SK-N-SH (cell line): ENCODE measurements around the gene DLX4. TPM values are rescaled to one million over a fixed set of nuclear protein-coding genes. Genes with fewer than 3 reads are reported as not detected.

ENCODE experiments used
- CTCF ChIA-PET: fragments of 300-600, 350-600 bp; formaldehyde crosslinking; extraction: SDS; loops from one replicate; lab custom pipeline; 2021; lab: Yijun Ruan, JAX
- POLR2A ChIA-PET: fragments of 350-600 bp; sonication (Branson Sonifier 250); formaldehyde crosslinking; extraction: SDS; loops from one replicate; lab custom pipeline; 2020; ENCODE audit warnings: antibody characterized with exemption, inconsistent platforms; lab: Yijun Ruan, JAX
- DNase-seq: peaks from one replicate; pipeline ENCODE4 v3.0.0; 2012
- H2AFZ ChIP-seq: fragments of 200-600 bp; sonication (generic); 2 replicates; pipeline ENCODE4 v1.8.1; 2016; ENCODE audit warnings: antibody characterized with exemption, mild to moderate bottlenecking, low read depth
- H3F3A ChIP-seq: fragments of 200-600 bp; sonication (generic); replicated peaks from 2 replicates; pipeline ENCODE3; 2016; ENCODE audit warnings: antibody characterized with exemption, mild to moderate bottlenecking; ENCODE audit not compliant: insufficient read depth
- H3K27ac ChIP-seq, 2 experiments: fragments of 200-500 bp in 1 of 2; fragments of 200-600 bp in 1 of 2; sonication (Bioruptor generic) in 1 of 2; sonication (generic), shearing (Covaris generic) in 1 of 2; 2 replicates each; pipeline versions ENCODE4 v1.5.1 to v1.6.1; 2014 to 2016; ENCODE audit warnings: low read depth in 2 of 2, inconsistent platforms in 1 of 2, low read length in 1 of 2, mild to moderate bottlenecking in 1 of 2, mixed read lengths in 1 of 2
- H3K27me3 ChIP-seq: fragments of 200-600 bp; sonication (generic), shearing (Covaris generic); 2 replicates; pipeline ENCODE4 v1.6.1; 2016; ENCODE audit warnings: mixed run types; ENCODE audit not compliant: insufficient read depth
- H3K36me3 ChIP-seq, 2 experiments: fragments of 200-500 bp in 1 of 2; fragments of 200-600 bp in 1 of 2; sonication (Bioruptor generic) in 1 of 2; sonication (generic) in 1 of 2; replicated peaks in 1 of 2; 2 replicates each; pipeline versions ENCODE3 to v1.5.1; 2014 to 2016; ENCODE audit warnings: low read length in 1 of 2, mild to moderate bottlenecking in 1 of 2; ENCODE audit not compliant: insufficient read depth in 2 of 2, control insufficient read depth in 1 of 2
- H3K4me1 ChIP-seq, 2 experiments: fragments of 200-500 bp in 1 of 2; fragments of 200-600 bp in 1 of 2; sonication (Bioruptor generic) in 1 of 2; sonication (generic), shearing (Covaris generic) in 1 of 2; 2 replicates each; pipeline versions ENCODE4 v1.5.1 to v1.6.1; 2014 to 2016; ENCODE audit warnings: low read depth in 1 of 2, low read length in 1 of 2, mixed run types in 1 of 2; ENCODE audit not compliant: insufficient read depth in 2 of 2, control insufficient read depth in 1 of 2
- H3K4me2 ChIP-seq: fragments of 200-600 bp; sonication (generic), shearing (Covaris generic); 2 replicates; pipeline ENCODE4 v1.6.1; 2017; ENCODE audit warnings: mixed run types
- H3K4me3 ChIP-seq, 2 experiments: fragments of 200-500 bp in 1 of 2; fragments of 200-600 bp in 1 of 2; sonication (Bioruptor generic) in 1 of 2; sonication (generic), shearing (Covaris generic) in 1 of 2; 2 replicates each; pipeline versions ENCODE4 v1.5.1 to v1.8.1; 2014 to 2016; ENCODE audit warnings: low read depth in 2 of 2, inconsistent platforms in 1 of 2, low read length in 1 of 2, mild to moderate bottlenecking in 1 of 2, mixed read lengths in 1 of 2, moderate library complexity in 1 of 2
- H3K79me2 ChIP-seq: fragments of 200-600 bp; sonication (generic); 2 replicates; pipeline ENCODE4 v1.8.1; 2017; ENCODE audit warnings: mild to moderate bottlenecking; ENCODE audit not compliant: insufficient read depth
- H3K9ac ChIP-seq: fragments of 200-600 bp; sonication (generic); 2 replicates; pipeline ENCODE4 v1.6.1; 2017; ENCODE audit warnings: mixed run types
- H3K9me2 ChIP-seq: fragments of 200-600 bp; sonication (generic); 2 replicates; pipeline ENCODE4 v1.6.1; 2017; ENCODE audit warnings: mixed run types
- H3K9me3 ChIP-seq: fragments of 200-600 bp; sonication (generic); 2 replicates; pipeline ENCODE4 v1.6.1; 2017; ENCODE audit warnings: mixed run types, mild to moderate bottlenecking, moderate library complexity
- H4K20me1 ChIP-seq: fragments of 200-600 bp; sonication (generic); 2 replicates; pipeline ENCODE4 v1.6.1; 2017; ENCODE audit warnings: mild to moderate bottlenecking, mixed run types; ENCODE audit not compliant: insufficient read depth
- CHD2 ChIP-seq: fragments of 150-350 bp; IDR thresholded peaks from 2 replicates; pipeline ENCODE4 v1.6.1; 2018; ENCODE audit warnings: low read length; ENCODE audit not compliant: partially characterized antibody
- EZH2phosphoT487 ChIP-seq: fragments of 200-600 bp; sonication (generic); IDR thresholded peaks from 2 replicates; pipeline ENCODE4 v1.6.1; 2017; ENCODE audit warnings: low read depth, mixed run types, mild to moderate bottlenecking, antibody characterized with exemption, moderate library complexity, borderline replicate concordance
- FOSL2 ChIP-seq: IDR thresholded peaks from 2 replicates; pipeline ENCODE4 v1.4.0; 2012; ENCODE audit warnings: low read depth, mild to moderate bottlenecking, moderate library complexity, borderline replicate concordance
- GABPA ChIP-seq: IDR thresholded peaks from 2 replicates; pipeline ENCODE4 v1.4.0; 2012; ENCODE audit warnings: low read depth, mild to moderate bottlenecking
- GATA2 ChIP-seq: sonication (generic); formaldehyde crosslinking; IDR thresholded peaks from 2 replicates; pipeline ENCODE4 v1.5.0; 2020; ENCODE audit warnings: mild to moderate bottlenecking, missing genetic modification reagents
- JUND ChIP-seq: IDR thresholded peaks from 2 replicates; pipeline ENCODE4 v1.4.0; 2012
- POLR2AphosphoS5 ChIP-seq: IDR thresholded peaks from 2 replicates; pipeline ENCODE4 v1.6.1; 2012; ENCODE audit warnings: low read depth, low read length
- RAD21 ChIP-seq: IDR thresholded peaks from 2 replicates; pipeline ENCODE4 v1.6.1; 2012; ENCODE audit warnings: mild to moderate bottlenecking, low read length
- RXRA ChIP-seq: IDR thresholded peaks from 2 replicates; pipeline ENCODE4 v1.4.0; 2012; ENCODE audit warnings: low read depth, mild to moderate bottlenecking, borderline replicate concordance
- TEAD4 ChIP-seq: IDR thresholded peaks from 2 replicates; pipeline ENCODE4 v1.4.0; 2012; ENCODE audit warnings: mild to moderate bottlenecking, borderline replicate concordance; ENCODE audit not compliant: insufficient read depth
- YY1 ChIP-seq: IDR thresholded peaks from 2 replicates; pipeline ENCODE4 v1.4.0; 2012; ENCODE audit warnings: low read depth, mild to moderate bottlenecking
- WGBS: methylation state at CpG from one replicate; pipeline ENCODE4 v1.1.6; 2017; ENCODE audit warnings: low lambda C conversion rate; 5-methylcytosine and 5-hydroxymethylcytosine counted together
- polyA plus RNA-seq, 3 experiments: library from polyadenylated mRNA; depleted of rRNA; stranded (reverse); fragments of >200 nt; gene quantifications; 2 replicates each; pipeline ENCODE4 v1.2.3, GENCODE V29; 2012
- TF ChIP-seq, protein P1 (sequence below): fragments of 150-350 bp; IDR thresholded peaks from 2 replicates; pipeline ENCODE4 v1.6.1; 2016; ENCODE audit warnings: mild to moderate bottlenecking, low read depth, low read length
- TF ChIP-seq, protein P2 (sequence below): IDR thresholded peaks from 2 replicates; pipeline ENCODE4; 2012
- TF ChIP-seq, protein P3 (sequence below): IDR thresholded peaks from 2 replicates; pipeline ENCODE4 v1.4.0; 2012; ENCODE audit warnings: low read depth
- TF ChIP-seq, protein P4 (sequence below): fragments of 150-350 bp; IDR thresholded peaks from 2 replicates; pipeline ENCODE4 v1.6.1; 2017; ENCODE audit warnings: antibody characterized with exemption, low read length, low read depth, borderline replicate concordance
- TF ChIP-seq, protein P5 (sequence below): IDR thresholded peaks from 2 replicates; pipeline ENCODE4 v1.4.0; 2012; ENCODE audit warnings: low read depth, borderline replicate concordance

Gene DLX4
- polyA plus RNA-seq, 1 of the 3 experiments (the other 2 are of a cell fraction), result 0.10 TPM

DNA sequence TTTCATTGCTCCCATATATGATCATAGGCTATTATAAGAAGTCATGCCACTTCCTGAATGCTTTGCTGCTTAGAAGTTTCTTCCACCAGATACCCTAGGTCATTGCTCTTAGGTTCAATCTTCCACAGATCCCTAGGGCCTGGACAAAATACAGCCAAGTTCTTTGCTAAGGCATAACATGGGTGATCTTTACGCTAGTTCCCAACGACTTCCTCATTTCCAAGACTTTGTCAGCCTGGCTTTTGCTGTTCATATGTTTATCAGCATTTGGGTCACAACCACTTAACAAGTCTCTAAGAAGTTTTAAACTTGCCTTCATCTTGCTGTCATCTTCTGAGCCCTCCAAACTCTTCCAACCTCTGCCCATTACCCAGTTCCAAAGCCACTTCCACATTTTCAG, 46.2 kb downstream of the DLX4 start:
- Histone ChIP-seq H3K27ac (no peak overlapping the region), H3K4me3 (no peak overlapping the region)
- no peak for TF ChIP-seq POLR2AphosphoS5
- no peak for TF ChIP-seq GABPA
- TF ChIP-seq, protein P1, sequence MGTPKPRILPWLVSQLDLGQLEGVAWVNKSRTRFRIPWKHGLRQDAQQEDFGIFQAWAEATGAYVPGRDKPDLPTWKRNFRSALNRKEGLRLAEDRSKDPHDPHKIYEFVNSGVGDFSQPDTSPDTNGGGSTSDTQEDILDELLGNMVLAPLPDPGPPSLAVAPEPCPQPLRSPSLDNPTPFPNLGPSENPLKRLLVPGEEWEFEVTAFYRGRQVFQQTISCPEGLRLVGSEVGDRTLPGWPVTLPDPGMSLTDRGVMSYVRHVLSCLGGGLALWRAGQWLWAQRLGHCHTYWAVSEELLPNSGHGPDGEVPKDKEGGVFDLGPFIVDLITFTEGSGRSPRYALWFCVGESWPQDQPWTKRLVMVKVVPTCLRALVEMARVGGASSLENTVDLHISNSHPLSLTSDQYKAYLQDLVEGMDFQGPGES, result no peak
- TF ChIP-seq, protein P2, sequence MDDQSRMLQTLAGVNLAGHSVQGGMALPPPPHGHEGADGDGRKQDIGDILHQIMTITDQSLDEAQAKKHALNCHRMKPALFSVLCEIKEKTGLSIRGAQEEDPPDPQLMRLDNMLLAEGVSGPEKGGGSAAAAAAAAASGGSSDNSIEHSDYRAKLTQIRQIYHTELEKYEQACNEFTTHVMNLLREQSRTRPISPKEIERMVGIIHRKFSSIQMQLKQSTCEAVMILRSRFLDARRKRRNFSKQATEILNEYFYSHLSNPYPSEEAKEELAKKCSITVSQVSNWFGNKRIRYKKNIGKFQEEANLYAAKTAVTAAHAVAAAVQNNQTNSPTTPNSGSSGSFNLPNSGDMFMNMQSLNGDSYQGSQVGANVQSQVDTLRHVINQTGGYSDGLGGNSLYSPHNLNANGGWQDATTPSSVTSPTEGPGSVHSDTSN, result no peak
- TF ChIP-seq, protein P3, sequence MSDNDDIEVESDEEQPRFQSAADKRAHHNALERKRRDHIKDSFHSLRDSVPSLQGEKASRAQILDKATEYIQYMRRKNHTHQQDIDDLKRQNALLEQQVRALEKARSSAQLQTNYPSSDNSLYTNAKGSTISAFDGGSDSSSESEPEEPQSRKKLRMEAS, result no peak
- no peak for TF ChIP-seq TEAD4
- TF ChIP-seq JUND, result no peak
- TF ChIP-seq CHD2, result no peak
- no peak for TF ChIP-seq FOSL2
- TF ChIP-seq RAD21, result no peak
- TF ChIP-seq RXRA, result no peak
- TF ChIP-seq, protein P4, sequence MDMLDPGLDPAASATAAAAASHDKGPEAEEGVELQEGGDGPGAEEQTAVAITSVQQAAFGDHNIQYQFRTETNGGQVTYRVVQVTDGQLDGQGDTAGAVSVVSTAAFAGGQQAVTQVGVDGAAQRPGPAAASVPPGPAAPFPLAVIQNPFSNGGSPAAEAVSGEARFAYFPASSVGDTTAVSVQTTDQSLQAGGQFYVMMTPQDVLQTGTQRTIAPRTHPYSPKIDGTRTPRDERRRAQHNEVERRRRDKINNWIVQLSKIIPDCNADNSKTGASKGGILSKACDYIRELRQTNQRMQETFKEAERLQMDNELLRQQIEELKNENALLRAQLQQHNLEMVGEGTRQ, result no peak
- TF ChIP-seq, protein P5, sequence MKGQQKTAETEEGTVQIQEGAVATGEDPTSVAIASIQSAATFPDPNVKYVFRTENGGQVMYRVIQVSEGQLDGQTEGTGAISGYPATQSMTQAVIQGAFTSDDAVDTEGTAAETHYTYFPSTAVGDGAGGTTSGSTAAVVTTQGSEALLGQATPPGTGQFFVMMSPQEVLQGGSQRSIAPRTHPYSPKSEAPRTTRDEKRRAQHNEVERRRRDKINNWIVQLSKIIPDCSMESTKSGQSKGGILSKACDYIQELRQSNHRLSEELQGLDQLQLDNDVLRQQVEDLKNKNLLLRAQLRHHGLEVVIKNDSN, result no peak
- no peak for TF ChIP-seq EZH2phosphoT487
- TF ChIP-seq YY1, result no peak
- TF ChIP-seq GATA2 (CRISPR knock-in tag), result no peak
- TF ChIP-seq, all 33 proteins: peak for 0
- Histone ChIP-seq H3F3A (peaks cover 10% of the 10 kb centered on the region), H3K36me3 (no peaks in the 10 kb centered on the region), H3K4me1 (no peaks in the 10 kb centered on the region), H3K9me2 (no peaks in the 10 kb centered on the region), H3K79me2 (no peaks in the 10 kb centered on the region), H3K4me2 (no peak overlapping the region), H4K20me1 (no peaks in the 10 kb centered on the region), H2AFZ (no peak overlapping the region), H3K9ac (no peak overlapping the region), H3K27me3 (no peaks in the 10 kb centered on the region), H3K9me3 (0 out of 2 replicates have a peak, but pooled peaks cover 12% of the 10 kb centered on the region)
- CTCF ChIA-PET, result interaction anchor here (2.5 to 9.5 kb wide), 4 partner anchors 12 to 79 kb away, joined by 10 to 90 read pairs (median 20); no protein-coding TSS in a partner anchor
- POLR2A ChIA-PET, result no interaction called here
- no peak for DNase-seq
- 54% methylated on average over 2 of the region's 2 CpGs for WGBS
